A549 (cell line): ENCODE data around the gene ARAP2.

Experiments
- MAFK ChIP-seq: fragments of 450-650 bp; IDR thresholded peaks from 2 replicates; pipeline ENCODE4 v1.6.1; 2014; ENCODE audit not compliant: partially characterized antibody
- PHF8 ChIP-seq: fragments of 200-600 bp; sonication (generic); IDR thresholded peaks from 2 replicates; pipeline ENCODE4 v1.6.1; 2016; ENCODE audit warnings: low read depth, mild to moderate bottlenecking, antibody characterized with exemption, moderate library complexity, borderline replicate concordance
- POLR2A ChIP-seq: IDR thresholded peaks from 2 replicates; pipeline ENCODE4 v1.6.1; 2012; ENCODE audit warnings: mild to moderate bottlenecking, low read length
- RFX5 ChIP-seq: fragments of 450-650 bp; IDR thresholded peaks from 2 replicates; pipeline ENCODE4 v1.7.1; 2014; ENCODE audit warnings: antibody characterized with exemption, mild to moderate bottlenecking, moderate library complexity

GRCh38 chr4:36027203-36027602, 217.1 kb downstream of the ARAP2 start:
- no peak for TF ChIP-seq POLR2A
- no peak for TF ChIP-seq PHF8
- TF ChIP-seq MAFK: no peak
- TF ChIP-seq RFX5: no peak
